Fibroblast of skin of scalp (primary cell): Measurements from ENCODE around the gene GABRB3.

ENCODE experiments used
- DNase-seq: peaks from one replicate; pipeline ENCODE4 v3.0.0-alpha.2; 2013

GABRB3 gene

GRCh38 chr15:26628071-26628470 lies 144.8 kb downstream of the GABRB3 start:
- DNase-seq: no peak

GRCh38 chr15:26624128-26624527 lies 148.7 kb downstream of the GABRB3 start:
- DNase-seq: no peak

GRCh38 chr15:26623071-26623470 lies 149.8 kb downstream of the GABRB3 start:
- no peak for DNase-seq

GRCh38 chr15:26621816-26622215 lies 151.1 kb downstream of the GABRB3 start:
- DNase-seq: no peak

GRCh38 chr15:26620528-26621458 lies 152.1 kb downstream of the GABRB3 start:
- no peak for DNase-seq

- DNase-seq: no peak
These were observed 157.0 kb downstream of the GABRB3 start for GRCh38 chr15:26615927-26616302.

- DNase-seq: no peak
These were observed 157.5 kb downstream of the GABRB3 start for GRCh38 chr15:26615188-26615926.

GRCh38 chr15:26614734-26615133 lies 158.1 kb downstream of the GABRB3 start:
- DNase-seq: no peak

- no peak for DNase-seq
These were observed 174.2 kb downstream of the GABRB3 start for GRCh38 chr15:26598704-26599103.

- no peak for DNase-seq
These were observed 177.3 kb downstream of the GABRB3 start for GRCh38 chr15:26595611-26596010.

- no peak for DNase-seq
These were observed 182.2 kb downstream of the GABRB3 start for GRCh38 chr15:26590676-26591075.

- DNase-seq: no peak
These were observed 190.0 kb downstream of the GABRB3 start for GRCh38 chr15:26582840-26583239.

- DNase-seq: no peak
These were observed 191.9 kb downstream of the GABRB3 start for GRCh38 chr15:26580943-26581342.

- DNase-seq: peak; percentile 2
These were observed 200.1 kb downstream of the GABRB3 start for GRCh38 chr15:26572602-26573350.

GRCh38 chr15:26571346-26571745 lies 201.5 kb downstream of the GABRB3 start:
- no peak for DNase-seq

GRCh38 chr15:26565542-26565941 lies 207.3 kb downstream of the GABRB3 start:
- DNase-seq: no peak

- no peak for DNase-seq
These were observed 208.5 kb downstream of the GABRB3 start for GRCh38 chr15:26564361-26564760.

- DNase-seq: no peak
These were observed 210.5 kb downstream of the GABRB3 start for GRCh38 chr15:26562336-26562735.

GRCh38 chr15:26561896-26562295 lies 211.0 kb downstream of the GABRB3 start:
- DNase-seq: peak; percentile 43

GRCh38 chr15:26561130-26561529 lies 211.7 kb downstream of the GABRB3 start:
- no peak for DNase-seq

GRCh38 chr15:26555898-26556297 lies 217.0 kb downstream of the GABRB3 start:
- DNase-seq: no peak

GRCh38 chr15:26551473-26551872 lies 221.4 kb downstream of the GABRB3 start:
- no peak for DNase-seq

GRCh38 chr15:26550880-26551279 lies 222.0 kb downstream of the GABRB3 start:
- no peak for DNase-seq
